IMR-90 (cell line): ENCODE results near the gene AP2A1. TPM values are rescaled to one million over a fixed set of nuclear protein-coding genes. Genes with fewer than 3 reads are reported as not detected.

ENCODE experiments used
- ATAC-seq: fragments of 200-7000 bp; cut with Tn5 transposase; 2 replicates; pipeline ENCODE4 v1.9.1; 2020; ENCODE audit warnings: low read depth, mild to moderate bottlenecking, moderate library complexity
- BruUV-seq: library from RNA; stranded (reverse); fragments of 400-500 nt; replicated peaks from 2 replicates; lab custom pipeline; 2021; lab: Mats Ljungman, UMichigan
- CTCF ChIA-PET: fragments of 300-600 bp; formaldehyde crosslinking; extraction: SDS; loops from one replicate; lab custom pipeline; 2021; ENCODE audit warnings: antibody characterized with exemption; lab: Yijun Ruan, JAX
- POLR2A ChIA-PET: fragments of 300-600 bp; sonication (Branson Sonifier 250); formaldehyde crosslinking; loops from one replicate; lab custom pipeline; 2022; ENCODE audit warnings: antibody characterized with exemption; ENCODE audit not compliant: unreplicated experiment; lab: Charles Lee
- DNase-seq: peaks from one replicate; pipeline ENCODE4 v3.0.0; 2013
- H2AFZ ChIP-seq: replicated peaks from 2 replicates; pipeline ENCODE3; 2013; ENCODE audit warnings: low read length, mild to moderate bottlenecking; ENCODE audit not compliant: poor library complexity
- H2AK5ac ChIP-seq: 2 replicates; pipeline ENCODE4 v1.6.1; 2013; ENCODE audit warnings: low read depth, low read length, inconsistent platforms
- H2AK9ac ChIP-seq: replicated peaks from 2 replicates; pipeline ENCODE3; 2013; ENCODE audit warnings: mild to moderate bottlenecking, low read depth, low read length, moderate library complexity; ENCODE audit not compliant: poor library complexity
- H2BK120ac ChIP-seq: 2 replicates; pipeline ENCODE4 v1.6.1; 2013; ENCODE audit warnings: low read depth, low read length, inconsistent platforms
- H2BK15ac ChIP-seq: 3 replicates; pipeline ENCODE4 v1.6.1; 2013; ENCODE audit warnings: low read depth, low read length, inconsistent platforms
- H2BK20ac ChIP-seq: 2 replicates; pipeline ENCODE4 v1.6.1; 2013; ENCODE audit warnings: low read depth, mild to moderate bottlenecking, inconsistent platforms, low read length, moderate library complexity
- H2BK5ac ChIP-seq: 2 replicates; pipeline ENCODE4 v1.6.1; 2013; ENCODE audit warnings: mild to moderate bottlenecking, low read depth, low read length, inconsistent platforms; ENCODE audit not compliant: poor library complexity, severe bottlenecking
- H3K14ac ChIP-seq: replicated peaks from 2 replicates; pipeline ENCODE4 v1.6.1; 2013; ENCODE audit warnings: low read depth, low read length, inconsistent platforms
- H3K18ac ChIP-seq: 2 replicates; pipeline ENCODE4 v1.6.1; 2013; ENCODE audit warnings: low read depth, low read length, control low read depth
- H3K23ac ChIP-seq: 2 replicates; pipeline ENCODE4 v1.6.1; 2013; ENCODE audit warnings: low read depth, low read length, inconsistent platforms
- H3K27ac ChIP-seq: 2 replicates; pipeline ENCODE4 v1.5.1; 2013; ENCODE audit warnings: mild to moderate bottlenecking, control low read depth, low read length; ENCODE audit not compliant: insufficient read depth
- H3K27me3 ChIP-seq: 2 replicates; pipeline ENCODE4 v1.6.1; 2013; ENCODE audit warnings: low read length; ENCODE audit not compliant: control insufficient read depth, insufficient read depth
- H3K36me3 ChIP-seq: 2 replicates; pipeline ENCODE4 v1.6.1; 2013; ENCODE audit warnings: low read length, mixed read lengths; ENCODE audit not compliant: control insufficient read depth, insufficient read depth
- H3K4ac ChIP-seq: 2 replicates; pipeline ENCODE4 v1.6.1; 2013; ENCODE audit warnings: low read depth, low read length, inconsistent platforms
- H3K4me1 ChIP-seq: 2 replicates; pipeline ENCODE4 v1.6.1; 2013; ENCODE audit warnings: low read length, mixed read lengths; ENCODE audit not compliant: control insufficient read depth, insufficient read depth
- H3K4me2 ChIP-seq: 2 replicates; pipeline ENCODE4 v1.6.1; 2013; ENCODE audit warnings: low read depth, mild to moderate bottlenecking, control low read depth, low read length, moderate library complexity
- H3K4me3 ChIP-seq: 2 replicates; pipeline ENCODE4 v1.5.1; 2013; ENCODE audit warnings: low read depth, mild to moderate bottlenecking, control low read depth, low read length, moderate library complexity; ENCODE audit not compliant: insufficient read depth
- H3K56ac ChIP-seq: 2 replicates; pipeline ENCODE4 v1.6.1; 2013; ENCODE audit warnings: low read length, inconsistent platforms; ENCODE audit not compliant: insufficient read depth; ENCODE audit errors: extremely low read depth
- H3K79me1 ChIP-seq, 2 experiments: 2 replicates each; pipeline ENCODE4 v1.6.1; 2013; ENCODE audit warnings: low read length in 2 of 2, inconsistent platforms in 1 of 2, low read depth in 1 of 2
- H3K9ac ChIP-seq: 2 replicates; pipeline ENCODE4 v1.6.1; 2013; ENCODE audit warnings: low read depth, low read length, control low read depth
- H3K9me1 ChIP-seq: 2 replicates; pipeline ENCODE4 v1.6.1; 2013; ENCODE audit warnings: low read length, inconsistent platforms; ENCODE audit not compliant: insufficient read depth
- H3K9me3 ChIP-seq: 2 replicates; pipeline ENCODE4 v1.6.1; 2013; ENCODE audit warnings: low read length; ENCODE audit not compliant: control insufficient read depth, insufficient read depth
- H4K20me1 ChIP-seq: 2 replicates; pipeline ENCODE4 v1.6.1; 2013; ENCODE audit warnings: low read length, inconsistent platforms; ENCODE audit not compliant: insufficient read depth
- H4K5ac ChIP-seq: 2 replicates; pipeline ENCODE4 v1.6.1; 2013; ENCODE audit warnings: mild to moderate bottlenecking, low read depth, low read length, control low read depth
- H4K8ac ChIP-seq, 2 experiments: 2 replicates each; pipeline ENCODE4 v1.6.1; 2013; ENCODE audit warnings: low read depth in 2 of 2, low read length in 2 of 2, control low read depth in 1 of 2, inconsistent platforms in 1 of 2
- H4K91ac ChIP-seq: 2 replicates; pipeline ENCODE4 v1.6.1; 2013; ENCODE audit warnings: low read depth, low read length, inconsistent platforms; ENCODE audit not compliant: insufficient read depth
- CEBPB ChIP-seq: IDR thresholded peaks from 2 replicates; pipeline ENCODE4 v1.6.1; 2012; ENCODE audit warnings: low read depth, low read length, improper control_type of control experiment
- CHD1 ChIP-seq: IDR thresholded peaks from 2 replicates; pipeline ENCODE4 v1.6.1; 2012; ENCODE audit warnings: low read depth, low read length, improper control_type of control experiment
- CTCF ChIP-seq: conservative IDR thresholded peaks from 2 replicates; pipeline ENCODE4 v1.5.1; 2012; ENCODE audit warnings: mild to moderate bottlenecking, low read depth, low read length, improper control_type of control experiment
- ELK1 ChIP-seq: fragments of 150-350 bp; IDR thresholded peaks from 2 replicates; pipeline ENCODE4 v1.6.1; 2016; ENCODE audit warnings: low read depth, mild to moderate bottlenecking, low read length, moderate library complexity, borderline replicate concordance
- FOS ChIP-seq: fragments of 150-350 bp; IDR thresholded peaks from 2 replicates; pipeline ENCODE4 v1.6.1; 2016; ENCODE audit warnings: low read depth, low read length
- MAZ ChIP-seq: IDR thresholded peaks from 2 replicates; pipeline ENCODE4 v1.6.1; 2012; ENCODE audit warnings: low read depth, mild to moderate bottlenecking, low read length, improper control_type of control experiment, moderate library complexity, borderline replicate concordance
- MXI1 ChIP-seq: IDR thresholded peaks from 2 replicates; pipeline ENCODE4 v1.6.1; 2012; ENCODE audit warnings: low read depth, mild to moderate bottlenecking, low read length, moderate library complexity, borderline replicate concordance
- RAD21 ChIP-seq: IDR thresholded peaks from 2 replicates; pipeline ENCODE4 v1.6.1; 2012; ENCODE audit warnings: low read length, improper control_type of control experiment
- RCOR1 ChIP-seq: IDR thresholded peaks from 2 replicates; pipeline ENCODE4 v1.6.1; 2012; ENCODE audit warnings: mild to moderate bottlenecking, low read length, improper control_type of control experiment; ENCODE audit not compliant: insufficient replicate concordance
- SMC3 ChIP-seq: fragments of 150-350 bp; IDR thresholded peaks from 2 replicates; pipeline ENCODE4 v1.6.1; 2016; ENCODE audit warnings: low read depth, mild to moderate bottlenecking, antibody characterized with exemption, low read length, moderate library complexity
- USF2 ChIP-seq: fragments of 150-350 bp; IDR thresholded peaks from 2 replicates; pipeline ENCODE4 v1.6.1; 2017; ENCODE audit warnings: mild to moderate bottlenecking, antibody characterized with exemption, low read length, low read depth
- WGBS, 2 experiments: methylation state at CpG; one replicate each; pipeline versions ENCODE4 v1.1.5 to v1.1.7; 2013; ENCODE audit warnings: missing lambda C conversion rate in 2 of 2; ENCODE audit not compliant: insufficient read length in 1 of 2; ENCODE audit errors: extremely low coverage in 2 of 2; 5-methylcytosine and 5-hydroxymethylcytosine counted together
- dilution Hi-C: fragments of 300-500 bp; cut with HindIII; formaldehyde crosslinking; loops from one replicate; pipeline ENCODE4 v1.14.3; 2018; ENCODE audit warnings: low sequenced_read_pairs; ENCODE audit not compliant: unreplicated experiment
- in situ Hi-C: fragments of 300-500 bp; cut with MboI; formaldehyde crosslinking; loops from 3 replicates; pipeline ENCODE4 v1.14.3; 2019; ENCODE audit warnings: low sequenced_read_pairs, inconsistent platforms, mixed read lengths
- intact Hi-C: fragments of 100-400 bp; cut with micrococcal nuclease; formaldehyde crosslinking; loops from 2 replicates; pipeline ENCODE4 v1.10.0; 2022
- polyA plus RNA-seq, 3 experiments: library from polyadenylated mRNA; depleted of rRNA; stranded (reverse); fragments of >200 nt; gene quantifications; 2 replicates each; pipeline ENCODE4 v1.2.3, GENCODE V29; 2012; ENCODE audit warnings: low replicate concordance in 1 of 3
- total RNA-seq: library from RNA; depleted of rRNA; stranded (reverse); fragments of >200 nt; gene quantifications from 2 replicates; pipeline ENCODE4 v1.2.3, GENCODE V29; 2012

AP2A1 gene
- total and polyA plus RNA-seq, 2 of the 4 experiments (the other 2 are of a cell fraction): 40.7 to 122 TPM

- no peak overlapping the region for H3K4me2 ChIP-seq
- no peak overlapping the region for H4K91ac ChIP-seq
- 80% methylated on average over 1 of the region's 6 CpGs; no CpG with 5 or more reads in 1 of the 2 experiments for WGBS, 2 experiments
- H3K9ac ChIP-seq: no peak overlapping the region
- no peak for TF ChIP-seq CTCF
- no peak for TF ChIP-seq MXI1
- TF ChIP-seq SMC3: no peak
- no peak for TF ChIP-seq USF2
- TF ChIP-seq FOS: no peak
- TF ChIP-seq CEBPB: no peak
- no peak for TF ChIP-seq RCOR1
- no peak for TF ChIP-seq CHD1
- TF ChIP-seq RAD21: no peak
- no peak for TF ChIP-seq MAZ
- no peak for TF ChIP-seq ELK1
- ChIA-PET POLR2A (no interaction called here), CTCF (no interaction called here)
- no peak overlapping the region for H4K8ac ChIP-seq
- no peak overlapping the region for H3K4ac ChIP-seq
- no peak for DNase-seq
- H3K36me3 ChIP-seq: peaks cover 34% of the 10 kb centered on the region
- no peak overlapping the region for H3K27ac ChIP-seq
- H3K4me1 ChIP-seq: no peaks in the 10 kb centered on the region
- H3K9me1 ChIP-seq: no peaks in the 10 kb centered on the region; the same call in 1 of the 2 replicates
- peaks cover 15 to 69% of the 10 kb centered on the region in 2 experiments for H3K79me1 ChIP-seq
- H3K9me3 ChIP-seq: no peaks in the 10 kb centered on the region
- in situ Hi-C loops: no loop called here
- no peak overlapping the region for H3K18ac ChIP-seq
- H3K14ac ChIP-seq: no peak overlapping the region
- H2BK120ac ChIP-seq: no peak overlapping the region
- no peak overlapping the region for H4K5ac ChIP-seq
- no peak overlapping the region for H2BK20ac ChIP-seq
- no peak overlapping the region for H2BK5ac ChIP-seq
- no peak overlapping the region for H3K56ac ChIP-seq
- H3K27me3 ChIP-seq: no peaks in the 10 kb centered on the region
- BruUV-seq: no TSS peak
- ATAC-seq: no peak
- intact Hi-C loops: no loop called here
- dilution Hi-C loops: no loop called here
- no peak overlapping the region for H3K23ac ChIP-seq
- H2AFZ ChIP-seq: no peak overlapping the region
- H2BK15ac ChIP-seq: no peak overlapping the region
- peaks cover 26% of the 10 kb centered on the region for H4K20me1 ChIP-seq
- H2AK9ac ChIP-seq: no peak overlapping the region
- no peak overlapping the region for H3K4me3 ChIP-seq
- no peak overlapping the region for H2AK5ac ChIP-seq
Observed at GRCh38 chr19:49824662-49825061, 57.9 kb downstream of the AP2A1 start.
